SK-N-SH (cell line): Measurements from ENCODE around the gene SHROOM2. TPM values are rescaled to one million over a fixed set of nuclear protein-coding genes. Genes with fewer than 3 reads are reported as not detected.

ENCODE experiments used
- CTCF ChIA-PET: fragments of 300-600, 350-600 bp; formaldehyde crosslinking; extraction: SDS; loops from one replicate; lab custom pipeline; 2021; lab: Yijun Ruan, JAX
- POLR2A ChIA-PET: fragments of 350-600 bp; sonication (Branson Sonifier 250); formaldehyde crosslinking; extraction: SDS; loops from one replicate; lab custom pipeline; 2020; ENCODE audit warnings: antibody characterized with exemption, inconsistent platforms; lab: Yijun Ruan, JAX
- DNase-seq: peaks from one replicate; pipeline ENCODE4 v3.0.0; 2012
- H2AFZ ChIP-seq: fragments of 200-600 bp; sonication (generic); 2 replicates; pipeline ENCODE4 v1.8.1; 2016; ENCODE audit warnings: antibody characterized with exemption, mild to moderate bottlenecking, low read depth
- H3F3A ChIP-seq: fragments of 200-600 bp; sonication (generic); replicated peaks from 2 replicates; pipeline ENCODE3; 2016; ENCODE audit warnings: antibody characterized with exemption, mild to moderate bottlenecking; ENCODE audit not compliant: insufficient read depth
- H3K27ac ChIP-seq, 2 experiments: fragments of 200-500 bp in 1 of 2; fragments of 200-600 bp in 1 of 2; sonication (Bioruptor generic) in 1 of 2; sonication (generic), shearing (Covaris generic) in 1 of 2; 2 replicates each; pipeline versions ENCODE4 v1.5.1 to v1.6.1; 2014 to 2016; ENCODE audit warnings: low read depth in 2 of 2, inconsistent platforms in 1 of 2, low read length in 1 of 2, mild to moderate bottlenecking in 1 of 2, mixed read lengths in 1 of 2
- H3K27me3 ChIP-seq: fragments of 200-600 bp; sonication (generic), shearing (Covaris generic); 2 replicates; pipeline ENCODE4 v1.6.1; 2016; ENCODE audit warnings: mixed run types; ENCODE audit not compliant: insufficient read depth
- H3K36me3 ChIP-seq, 2 experiments: fragments of 200-500 bp in 1 of 2; fragments of 200-600 bp in 1 of 2; sonication (Bioruptor generic) in 1 of 2; sonication (generic) in 1 of 2; replicated peaks in 1 of 2; 2 replicates each; pipeline versions ENCODE3 to v1.5.1; 2014 to 2016; ENCODE audit warnings: low read length in 1 of 2, mild to moderate bottlenecking in 1 of 2; ENCODE audit not compliant: insufficient read depth in 2 of 2, control insufficient read depth in 1 of 2
- H3K4me1 ChIP-seq, 2 experiments: fragments of 200-500 bp in 1 of 2; fragments of 200-600 bp in 1 of 2; sonication (Bioruptor generic) in 1 of 2; sonication (generic), shearing (Covaris generic) in 1 of 2; 2 replicates each; pipeline versions ENCODE4 v1.5.1 to v1.6.1; 2014 to 2016; ENCODE audit warnings: low read depth in 1 of 2, low read length in 1 of 2, mixed run types in 1 of 2; ENCODE audit not compliant: insufficient read depth in 2 of 2, control insufficient read depth in 1 of 2
- H3K4me2 ChIP-seq: fragments of 200-600 bp; sonication (generic), shearing (Covaris generic); 2 replicates; pipeline ENCODE4 v1.6.1; 2017; ENCODE audit warnings: mixed run types
- H3K4me3 ChIP-seq, 2 experiments: fragments of 200-500 bp in 1 of 2; fragments of 200-600 bp in 1 of 2; sonication (Bioruptor generic) in 1 of 2; sonication (generic), shearing (Covaris generic) in 1 of 2; 2 replicates each; pipeline versions ENCODE4 v1.5.1 to v1.8.1; 2014 to 2016; ENCODE audit warnings: low read depth in 2 of 2, inconsistent platforms in 1 of 2, low read length in 1 of 2, mild to moderate bottlenecking in 1 of 2, mixed read lengths in 1 of 2, moderate library complexity in 1 of 2
- H3K79me2 ChIP-seq: fragments of 200-600 bp; sonication (generic); 2 replicates; pipeline ENCODE4 v1.8.1; 2017; ENCODE audit warnings: mild to moderate bottlenecking; ENCODE audit not compliant: insufficient read depth
- H3K9ac ChIP-seq: fragments of 200-600 bp; sonication (generic); 2 replicates; pipeline ENCODE4 v1.6.1; 2017; ENCODE audit warnings: mixed run types
- H3K9me2 ChIP-seq: fragments of 200-600 bp; sonication (generic); 2 replicates; pipeline ENCODE4 v1.6.1; 2017; ENCODE audit warnings: mixed run types
- H3K9me3 ChIP-seq: fragments of 200-600 bp; sonication (generic); 2 replicates; pipeline ENCODE4 v1.6.1; 2017; ENCODE audit warnings: mixed run types, mild to moderate bottlenecking, moderate library complexity
- H4K20me1 ChIP-seq: fragments of 200-600 bp; sonication (generic); 2 replicates; pipeline ENCODE4 v1.6.1; 2017; ENCODE audit warnings: mild to moderate bottlenecking, mixed run types; ENCODE audit not compliant: insufficient read depth
- CHD2 ChIP-seq: fragments of 150-350 bp; IDR thresholded peaks from 2 replicates; pipeline ENCODE4 v1.6.1; 2018; ENCODE audit warnings: low read length; ENCODE audit not compliant: partially characterized antibody
- EP300 ChIP-seq, 2 experiments: IDR thresholded peaks; 2 replicates each; pipeline versions ENCODE4 v1.4.0 to v1.6.1; 2012; ENCODE audit warnings: borderline replicate concordance in 1 of 2, low read depth in 1 of 2, low read length in 1 of 2
- FOSL2 ChIP-seq: IDR thresholded peaks from 2 replicates; pipeline ENCODE4 v1.4.0; 2012; ENCODE audit warnings: low read depth, mild to moderate bottlenecking, moderate library complexity, borderline replicate concordance
- FOXJ3 ChIP-seq: sonication (generic); formaldehyde crosslinking; IDR thresholded peaks from 2 replicates; pipeline ENCODE4 v1.5.1; 2020; ENCODE audit warnings: mild to moderate bottlenecking, missing genetic modification reagents
- GABPA ChIP-seq: IDR thresholded peaks from 2 replicates; pipeline ENCODE4 v1.4.0; 2012; ENCODE audit warnings: low read depth, mild to moderate bottlenecking
- GATA2 ChIP-seq: sonication (generic); formaldehyde crosslinking; IDR thresholded peaks from 2 replicates; pipeline ENCODE4 v1.5.0; 2020; ENCODE audit warnings: mild to moderate bottlenecking, missing genetic modification reagents
- IRF3 ChIP-seq: fragments of 150-350 bp; IDR thresholded peaks from 2 replicates; pipeline ENCODE4 v1.6.1; 2016; ENCODE audit warnings: mild to moderate bottlenecking, low read depth, low read length
- MAX ChIP-seq: IDR thresholded peaks from 2 replicates; pipeline ENCODE4 v1.4.0; 2012; ENCODE audit warnings: low read depth
- MEF2A ChIP-seq: IDR thresholded peaks from 2 replicates; pipeline ENCODE4 v1.4.0; 2012; ENCODE audit warnings: low read depth, borderline replicate concordance
- NFIC ChIP-seq: IDR thresholded peaks from 2 replicates; pipeline ENCODE4 v1.4.0; 2012; ENCODE audit warnings: borderline replicate concordance
- NRF1 ChIP-seq: IDR thresholded peaks from 2 replicates; pipeline ENCODE4 v1.6.1; 2012; ENCODE audit warnings: low read depth, mild to moderate bottlenecking, low read length
- PBX3 ChIP-seq: IDR thresholded peaks from 2 replicates; pipeline ENCODE4; 2012
- POLR2AphosphoS5 ChIP-seq: IDR thresholded peaks from 2 replicates; pipeline ENCODE4 v1.6.1; 2012; ENCODE audit warnings: low read depth, low read length
- RAD21 ChIP-seq: IDR thresholded peaks from 2 replicates; pipeline ENCODE4 v1.6.1; 2012; ENCODE audit warnings: mild to moderate bottlenecking, low read length
- RXRA ChIP-seq: IDR thresholded peaks from 2 replicates; pipeline ENCODE4 v1.4.0; 2012; ENCODE audit warnings: low read depth, mild to moderate bottlenecking, borderline replicate concordance
- SMC3 ChIP-seq: IDR thresholded peaks from 2 replicates; pipeline ENCODE4 v1.6.1; 2012; ENCODE audit warnings: low read depth, low read length, improper control_type of control experiment
- TAF1 ChIP-seq: IDR thresholded peaks from 2 replicates; pipeline ENCODE4 v1.6.1; 2012; ENCODE audit warnings: low read depth, mild to moderate bottlenecking, low read length, moderate library complexity, borderline replicate concordance
- USF2 ChIP-seq: fragments of 150-350 bp; IDR thresholded peaks from 2 replicates; pipeline ENCODE4 v1.6.1; 2017; ENCODE audit warnings: antibody characterized with exemption, low read length, low read depth, borderline replicate concordance
- YY1 ChIP-seq: IDR thresholded peaks from 2 replicates; pipeline ENCODE4 v1.4.0; 2012; ENCODE audit warnings: low read depth, mild to moderate bottlenecking
- ZBTB33 ChIP-seq: IDR thresholded peaks from 2 replicates; pipeline ENCODE4 v1.4.0; 2012; ENCODE audit warnings: low read depth, borderline replicate concordance
- WGBS: methylation state at CpG from one replicate; pipeline ENCODE4 v1.1.6; 2017; ENCODE audit warnings: low lambda C conversion rate; 5-methylcytosine and 5-hydroxymethylcytosine counted together
- polyA plus RNA-seq, 3 experiments: library from polyadenylated mRNA; depleted of rRNA; stranded (reverse); fragments of >200 nt; gene quantifications; 2 replicates each; pipeline ENCODE4 v1.2.3, GENCODE V29; 2012

The SHROOM2 gene
- polyA plus RNA-seq, 1 of the 3 experiments (the other 2 are of a cell fraction): not detected

- H3K79me2 ChIP-seq: no peaks in the 10 kb centered on the region
- H3K9me3 ChIP-seq: no peaks in the 10 kb centered on the region
- POLR2A ChIA-PET: no interaction called here
- no peaks in the 10 kb centered on the region for H3F3A ChIP-seq
- CTCF ChIA-PET: no interaction called here
- no peaks in the 10 kb centered on the region for H3K9me2 ChIP-seq
- H3K27ac ChIP-seq: no peak overlapping the region
- no peaks in the 10 kb centered on the region for H3K36me3 ChIP-seq
- peaks cover 12% of the 10 kb centered on the region; the same call in 1 of the 2 replicates for H3K27me3 ChIP-seq
- 40% methylated on average over 7 of the region's 7 CpGs for WGBS
- no peak overlapping the region for H3K9ac ChIP-seq
- no peaks in the 10 kb centered on the region for H3K4me1 ChIP-seq
- no peak for DNase-seq
- no peaks in the 10 kb centered on the region for H4K20me1 ChIP-seq
- TF ChIP-seq GATA2 (CRISPR knock-in tag): no peak
- no peak for TF ChIP-seq NFIC
- no peak for TF ChIP-seq FOXJ3 (CRISPR knock-in tag)
- no peak for TF ChIP-seq YY1
- TF ChIP-seq EP300 (IDR thresholded peaks at IDR 0.05; ENCODE audit: borderline replicate concordance in 1 of 2, low read depth in 1 of 2, low read length in 1 of 2): no peak
- TF ChIP-seq MAX: no peak
- no peak for TF ChIP-seq GABPA
- no peak for TF ChIP-seq RAD21
- no peak for TF ChIP-seq NRF1
- no peak for TF ChIP-seq POLR2AphosphoS5
- TF ChIP-seq SMC3: no peak
- no peak for TF ChIP-seq USF2
- no peak for TF ChIP-seq IRF3
- TF ChIP-seq PBX3: no peak
- TF ChIP-seq ZBTB33: no peak
- TF ChIP-seq FOSL2: no peak
- no peak for TF ChIP-seq MEF2A
- no peak for TF ChIP-seq TAF1
- no peak for TF ChIP-seq RXRA
- TF ChIP-seq CHD2: no peak
- TF ChIP-seq, all 33 proteins: peak for 0
- no peak overlapping the region for H2AFZ ChIP-seq
- no peak overlapping the region for H3K4me3 ChIP-seq
- no peak overlapping the region for H3K4me2 ChIP-seq
Observed at GRCh38 chrX:9862953-9863352, 76.7 kb downstream of the SHROOM2 start.
